Measurements from ENCODE around the gene EPHA7. TPM values are rescaled to one million over a fixed set of nuclear protein-coding genes. Genes with fewer than 3 reads are reported as not detected.

Gene EPHA7
- polyA plus RNA-seq, 2 donors = 0.49 to 0.84 TPM

DNA sequence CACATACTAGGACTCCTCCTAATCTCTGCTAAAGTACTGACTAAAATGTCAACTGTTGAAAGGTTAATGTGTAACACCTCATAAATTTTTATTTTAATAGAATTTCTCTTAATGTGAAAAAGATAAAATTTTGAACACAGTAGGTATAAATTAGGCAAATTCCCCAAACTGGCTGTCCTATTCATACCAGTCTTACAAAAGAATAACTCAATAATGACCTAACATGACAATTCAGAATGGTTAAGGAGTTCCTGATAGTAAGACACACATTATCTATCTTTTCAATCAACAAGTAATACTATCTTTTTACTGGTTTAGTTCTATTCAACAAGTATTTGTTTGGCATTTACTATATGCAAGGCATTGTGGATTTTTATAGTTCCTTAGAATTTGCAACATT is 141.1 kb downstream of the EPHA7 start:
- H3K4me1 ChIP-seq (ENCODE audit: control insufficient read depth in 2 of 2, insufficient read depth in 2 of 2, low read length in 1 of 2) = no peaks in the 10 kb centered on the region
- peaks cover 3 to 5% of the 10 kb centered on the region in 2 donors for H3K9me3 ChIP-seq (ENCODE audit: control insufficient read depth in 2 of 2, insufficient read depth in 1 of 2, low read depth in 1 of 2, low read length in 1 of 2)
- no peaks in the 10 kb centered on the region for H3K27me3 ChIP-seq (ENCODE audit: control insufficient read depth in 1 of 2, insufficient read depth in 2 of 2, low read length in 2 of 2)
- H3K36me3 ChIP-seq (ENCODE audit: control insufficient read depth in 2 of 2, insufficient read depth in 2 of 2, low read length in 1 of 2) = no peaks in the 10 kb centered on the region
- H3K27ac ChIP-seq (ENCODE audit: low read depth in 2 of 2, low read length in 1 of 2) = no peak overlapping the region
- H3K4me3 ChIP-seq (ENCODE audit: low read depth in 1 of 2, low read length in 2 of 2) = no peak overlapping the region

DNA sequence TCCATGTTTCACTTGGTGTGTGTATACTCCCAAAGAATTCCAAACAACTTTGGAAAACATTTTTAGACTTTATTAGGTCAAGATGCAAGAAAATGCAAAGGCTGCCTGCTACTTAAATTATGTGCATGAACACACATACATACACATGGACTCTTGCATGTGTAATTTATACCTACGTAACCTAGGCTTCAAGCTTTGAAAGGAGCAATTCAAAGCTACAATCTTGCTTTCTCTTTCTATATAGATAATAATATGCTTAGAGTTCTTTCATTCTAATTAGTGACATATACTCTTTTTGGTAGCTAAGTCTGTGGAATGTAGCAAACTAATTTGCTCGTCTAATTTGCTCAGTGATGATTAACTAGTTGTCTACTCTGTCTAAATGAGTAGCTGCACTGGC is 146.5 kb downstream of the EPHA7 start:
- WGBS, 2 donors = 64 to 71% methylated on average over 2 of the region's 2 CpGs
- H3K36me3 ChIP-seq (ENCODE audit: control insufficient read depth in 2 of 2, insufficient read depth in 2 of 2, low read length in 1 of 2) = no peaks in the 10 kb centered on the region
- no peak overlapping the region for H3K27ac ChIP-seq (ENCODE audit: low read depth in 2 of 2, low read length in 1 of 2)
- no peak overlapping the region for H3K4me3 ChIP-seq (ENCODE audit: low read depth in 1 of 2, low read length in 2 of 2)
- no peaks in the 10 kb centered on the region for H3K4me1 ChIP-seq (ENCODE audit: control insufficient read depth in 2 of 2, insufficient read depth in 2 of 2, low read length in 1 of 2)
- H3K9me3 ChIP-seq (ENCODE audit: control insufficient read depth in 2 of 2, insufficient read depth in 1 of 2, low read depth in 1 of 2, low read length in 1 of 2) = no peaks in the 10 kb centered on the region
- H3K27me3 ChIP-seq (ENCODE audit: control insufficient read depth in 1 of 2, insufficient read depth in 2 of 2, low read length in 2 of 2) = no peaks in the 10 kb centered on the region

DNA sequence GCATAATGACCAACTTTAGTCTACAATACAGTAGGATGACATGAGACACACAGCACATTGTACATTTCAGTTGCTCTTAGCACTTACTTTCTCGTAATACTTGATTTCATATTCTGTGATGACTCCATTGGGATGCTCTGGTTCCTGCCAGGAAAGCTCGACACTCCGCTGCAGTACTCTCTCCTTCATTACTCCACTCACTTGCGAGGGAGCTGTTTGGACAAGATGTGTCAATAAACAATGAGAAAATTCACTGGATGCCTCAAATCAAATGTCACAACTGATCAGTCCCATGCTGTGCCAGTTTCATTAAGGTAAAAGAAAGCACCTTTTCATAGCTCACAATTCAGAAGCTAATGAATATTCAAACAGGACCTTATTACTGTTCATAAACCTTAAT is 147.1 kb downstream of the EPHA7 start:
- H3K4me3 ChIP-seq (ENCODE audit: low read depth in 1 of 2, low read length in 2 of 2) = no peak overlapping the region
- 81 to 84% methylated on average over 4 of the region's 4 CpGs for WGBS, 2 donors
- H3K27me3 ChIP-seq (ENCODE audit: control insufficient read depth in 1 of 2, insufficient read depth in 2 of 2, low read length in 2 of 2) = no peaks in the 10 kb centered on the region
- no peak overlapping the region for H3K27ac ChIP-seq (ENCODE audit: low read depth in 2 of 2, low read length in 1 of 2)
- H3K9me3 ChIP-seq (ENCODE audit: control insufficient read depth in 2 of 2, insufficient read depth in 1 of 2, low read depth in 1 of 2, low read length in 1 of 2) = no peaks in the 10 kb centered on the region
- no peaks in the 10 kb centered on the region for H3K4me1 ChIP-seq (ENCODE audit: control insufficient read depth in 2 of 2, insufficient read depth in 2 of 2, low read length in 1 of 2)
- no peaks in the 10 kb centered on the region for H3K36me3 ChIP-seq (ENCODE audit: control insufficient read depth in 2 of 2, insufficient read depth in 2 of 2, low read length in 1 of 2)

DNA sequence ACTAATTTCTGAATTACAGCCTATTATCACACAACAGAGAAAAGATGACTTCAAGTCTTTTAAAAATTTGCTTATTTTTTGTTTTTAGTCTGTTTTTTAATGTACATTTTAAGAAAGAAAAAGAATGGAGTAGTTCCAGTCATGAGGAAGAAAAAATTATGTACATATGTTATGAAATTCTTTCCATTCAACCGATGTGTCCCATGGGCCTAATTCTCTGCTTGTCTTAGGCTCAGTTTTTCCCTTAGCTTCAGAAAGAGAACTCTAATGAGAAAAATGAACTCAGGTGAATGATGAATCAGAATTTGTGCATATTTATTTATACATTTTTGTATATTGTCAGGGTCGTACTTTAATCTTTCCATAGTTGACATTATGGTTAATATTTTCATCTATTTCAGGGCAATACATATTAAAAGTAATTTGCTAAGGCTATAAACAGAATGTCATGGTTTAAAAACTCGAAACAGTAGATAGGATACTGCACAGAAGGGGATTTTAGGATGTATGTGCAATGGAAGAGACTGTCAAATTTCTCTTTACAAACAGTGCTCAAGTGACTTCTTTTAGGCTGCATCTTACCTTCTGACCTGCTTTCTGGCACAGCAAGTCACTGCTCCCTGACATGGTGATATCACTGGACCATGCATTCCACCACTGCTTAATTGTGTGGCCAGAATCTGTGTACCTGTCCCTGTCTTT is 153.1 kb downstream of the EPHA7 start:
- H3K4me3 ChIP-seq (ENCODE audit: low read depth in 1 of 2, low read length in 2 of 2) = no peak overlapping the region
- H3K36me3 ChIP-seq (ENCODE audit: control insufficient read depth in 2 of 2, insufficient read depth in 2 of 2, low read length in 1 of 2) = no peaks in the 10 kb centered on the region
- WGBS, 2 donors = 55 to 65% methylated on average over 3 of the region's 3 CpGs
- H3K4me1 ChIP-seq (ENCODE audit: control insufficient read depth in 2 of 2, insufficient read depth in 2 of 2, low read length in 1 of 2) = no peaks in the 10 kb centered on the region
- H3K27me3 ChIP-seq (ENCODE audit: control insufficient read depth in 1 of 2, insufficient read depth in 2 of 2, low read length in 2 of 2) = no peaks in the 10 kb centered on the region
- H3K27ac ChIP-seq (ENCODE audit: low read depth in 2 of 2, low read length in 1 of 2) = no peak overlapping the region
- no peaks in the 10 kb centered on the region for H3K9me3 ChIP-seq (ENCODE audit: control insufficient read depth in 2 of 2, insufficient read depth in 1 of 2, low read depth in 1 of 2, low read length in 1 of 2)

DNA sequence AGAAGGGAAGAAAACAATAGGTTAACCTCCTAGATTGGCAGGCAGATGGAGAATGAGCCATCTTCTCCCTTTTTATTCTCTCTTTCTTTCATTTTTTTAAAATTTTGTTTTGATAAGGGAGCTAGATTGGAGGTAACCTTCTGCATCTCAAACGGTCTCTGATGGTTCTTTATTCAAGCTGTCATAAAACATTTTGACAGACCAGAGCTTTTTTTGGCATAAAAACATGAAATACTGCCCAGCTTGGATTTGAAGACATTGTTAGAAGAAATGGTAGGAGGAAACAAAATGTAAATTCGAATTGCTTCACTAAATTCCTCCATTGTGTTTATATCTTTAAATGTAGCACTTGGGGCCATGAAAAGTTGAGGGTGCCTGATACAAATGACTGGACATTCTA is 158.5 kb downstream of the EPHA7 start:
- Histone ChIP-seq H3K36me3 (ENCODE audit: control insufficient read depth in 2 of 2, insufficient read depth in 2 of 2, low read length in 1 of 2) (no peaks in the 10 kb centered on the region), H3K4me3 (ENCODE audit: low read depth in 1 of 2, low read length in 2 of 2) (no peak overlapping the region), H3K9me3 (ENCODE audit: control insufficient read depth in 2 of 2, insufficient read depth in 1 of 2, low read depth in 1 of 2, low read length in 1 of 2) (no peaks in the 10 kb centered on the region), H3K27ac (ENCODE audit: low read depth in 2 of 2, low read length in 1 of 2) (no peak overlapping the region), H3K4me1 (ENCODE audit: control insufficient read depth in 2 of 2, insufficient read depth in 2 of 2, low read length in 1 of 2) (no peaks in the 10 kb centered on the region), H3K27me3 (ENCODE audit: control insufficient read depth in 1 of 2, insufficient read depth in 2 of 2, low read length in 2 of 2) (no peaks in the 10 kb centered on the region)
- 25 to 33% methylated on average over 2 of the region's 2 CpGs for WGBS, 2 donors

DNA sequence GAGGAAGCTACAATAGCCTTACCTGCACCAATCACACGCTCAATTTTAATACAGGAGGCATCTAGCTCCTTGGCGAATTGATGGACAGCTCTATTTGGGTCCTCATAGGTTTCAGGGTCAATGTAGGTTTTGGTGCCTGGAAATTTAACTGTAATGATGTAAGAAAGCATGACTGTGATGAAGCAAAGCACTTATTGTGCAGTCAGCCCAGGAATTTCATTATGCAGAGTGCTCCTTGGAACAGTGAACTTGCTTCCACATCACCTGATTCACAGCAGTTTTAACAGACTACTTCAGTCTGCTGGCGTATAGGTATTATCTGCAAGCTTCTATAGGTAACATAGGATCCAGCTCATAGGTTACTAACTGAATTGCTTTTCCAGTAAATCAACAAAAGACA is 160.0 kb downstream of the EPHA7 start:
- Histone ChIP-seq H3K4me1 (ENCODE audit: control insufficient read depth in 2 of 2, insufficient read depth in 2 of 2, low read length in 1 of 2) (no peaks in the 10 kb centered on the region), H3K9me3 (ENCODE audit: control insufficient read depth in 2 of 2, insufficient read depth in 1 of 2, low read depth in 1 of 2, low read length in 1 of 2) (no peaks in the 10 kb centered on the region), H3K27ac (ENCODE audit: low read depth in 2 of 2, low read length in 1 of 2) (no peak overlapping the region), H3K36me3 (ENCODE audit: control insufficient read depth in 2 of 2, insufficient read depth in 2 of 2, low read length in 1 of 2) (no peaks in the 10 kb centered on the region), H3K4me3 (ENCODE audit: low read depth in 1 of 2, low read length in 2 of 2) (no peak overlapping the region), H3K27me3 (ENCODE audit: control insufficient read depth in 1 of 2, insufficient read depth in 2 of 2, low read length in 2 of 2) (no peaks in the 10 kb centered on the region)
- 91 to 93% methylated on average over 3 of the region's 3 CpGs for WGBS, 2 donors

DNA sequence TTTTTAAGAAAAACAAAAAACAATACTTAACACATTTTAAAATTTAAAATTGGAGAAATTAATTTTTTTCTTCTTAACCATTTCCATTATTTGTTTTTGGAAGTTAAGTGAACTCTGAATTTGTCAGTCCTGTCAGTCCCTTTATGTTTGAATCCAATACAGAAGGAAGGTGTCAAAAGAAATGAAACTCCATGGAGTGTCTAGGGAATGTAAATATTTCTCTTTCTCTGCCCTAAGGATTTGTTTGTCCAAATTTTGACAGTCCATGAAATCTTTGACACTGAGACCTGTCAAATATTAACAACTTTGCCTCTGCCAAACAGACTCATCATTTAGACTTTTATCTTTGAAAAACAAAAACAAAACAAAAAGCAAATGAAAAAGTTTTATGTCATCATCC is 166.4 kb downstream of the EPHA7 start:
- Histone ChIP-seq H3K27ac (ENCODE audit: low read depth in 2 of 2, low read length in 1 of 2) (no peak overlapping the region), H3K27me3 (ENCODE audit: control insufficient read depth in 1 of 2, insufficient read depth in 2 of 2, low read length in 2 of 2) (no peaks in the 10 kb centered on the region), H3K4me3 (ENCODE audit: low read depth in 1 of 2, low read length in 2 of 2) (no peak overlapping the region), H3K36me3 (ENCODE audit: control insufficient read depth in 2 of 2, insufficient read depth in 2 of 2, low read length in 1 of 2) (no peaks in the 10 kb centered on the region), H3K4me1 (ENCODE audit: control insufficient read depth in 2 of 2, insufficient read depth in 2 of 2, low read length in 1 of 2) (no peaks in the 10 kb centered on the region), H3K9me3 (ENCODE audit: control insufficient read depth in 2 of 2, insufficient read depth in 1 of 2, low read depth in 1 of 2, low read length in 1 of 2) (no peaks in the 10 kb centered on the region)

DNA sequence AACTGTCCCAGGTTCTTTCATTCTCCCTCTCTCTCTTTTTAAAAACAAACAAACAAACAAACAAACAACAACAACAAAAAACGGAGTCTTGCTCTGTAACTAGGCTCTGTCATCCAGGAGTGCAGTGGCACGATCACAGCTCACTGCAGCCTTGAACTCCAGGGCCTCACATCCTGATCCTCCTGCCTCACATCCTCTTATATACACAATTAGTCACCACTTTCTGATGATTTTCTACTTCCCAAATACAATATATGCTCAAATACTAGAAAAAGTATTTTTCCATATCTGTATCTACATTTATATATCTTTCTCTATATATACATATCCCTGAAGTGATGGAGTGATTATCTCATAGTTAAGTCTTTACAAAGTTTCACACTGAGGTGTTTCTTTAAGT is 170.7 kb downstream of the EPHA7 start:
- 45 to 53% methylated on average over 2 of the region's 2 CpGs for WGBS, 2 donors
- H3K4me3 ChIP-seq (ENCODE audit: low read depth in 1 of 2, low read length in 2 of 2) = no peak overlapping the region
- H3K9me3 ChIP-seq (ENCODE audit: control insufficient read depth in 2 of 2, insufficient read depth in 1 of 2, low read depth in 1 of 2, low read length in 1 of 2) = no peaks in the 10 kb centered on the region
- no peak overlapping the region for H3K27ac ChIP-seq (ENCODE audit: low read depth in 2 of 2, low read length in 1 of 2)
- no peaks in the 10 kb centered on the region for H3K36me3 ChIP-seq (ENCODE audit: control insufficient read depth in 2 of 2, insufficient read depth in 2 of 2, low read length in 1 of 2)
- no peaks in the 10 kb centered on the region for H3K27me3 ChIP-seq (ENCODE audit: control insufficient read depth in 1 of 2, insufficient read depth in 2 of 2, low read length in 2 of 2)
- H3K4me1 ChIP-seq (ENCODE audit: control insufficient read depth in 2 of 2, insufficient read depth in 2 of 2, low read length in 1 of 2) = no peaks in the 10 kb centered on the region

DNA sequence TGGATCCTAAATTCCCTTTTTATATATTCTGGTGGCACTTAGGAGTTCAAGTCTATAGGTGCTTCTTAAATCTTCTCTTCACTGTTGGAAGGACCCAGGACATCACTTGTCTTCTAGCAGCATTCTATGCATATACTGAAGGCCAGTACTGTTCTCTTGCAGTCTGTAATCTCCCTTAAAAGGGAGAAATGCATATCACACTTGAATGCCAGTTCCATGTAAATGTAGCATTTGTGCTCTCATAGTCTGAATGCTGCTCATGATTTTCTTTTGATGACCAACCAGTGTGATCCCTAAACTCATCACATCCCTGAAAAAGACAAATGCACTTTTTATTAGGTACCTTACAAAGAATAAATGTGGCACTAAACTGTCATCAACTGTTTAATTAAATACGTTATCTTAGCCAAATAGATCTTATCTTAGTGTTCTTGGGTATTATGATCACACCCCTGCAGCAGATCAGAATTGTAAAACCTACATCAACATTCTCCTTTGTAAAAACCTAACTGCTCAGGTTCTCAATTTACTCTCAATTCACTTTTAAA is 176.1 kb downstream of the EPHA7 start:
- no peak overlapping the region for H3K4me3 ChIP-seq (ENCODE audit: low read depth in 1 of 2, low read length in 2 of 2)
- 36 to 54% methylated on average over 1 of the region's 1 CpG for WGBS, 2 donors
- no peak overlapping the region for H3K27ac ChIP-seq (ENCODE audit: low read depth in 2 of 2, low read length in 1 of 2)
- no peaks in the 10 kb centered on the region for H3K4me1 ChIP-seq (ENCODE audit: control insufficient read depth in 2 of 2, insufficient read depth in 2 of 2, low read length in 1 of 2)
- no peaks in the 10 kb centered on the region for H3K9me3 ChIP-seq (ENCODE audit: control insufficient read depth in 2 of 2, insufficient read depth in 1 of 2, low read depth in 1 of 2, low read length in 1 of 2)
- no peaks in the 10 kb centered on the region for H3K36me3 ChIP-seq (ENCODE audit: control insufficient read depth in 2 of 2, insufficient read depth in 2 of 2, low read length in 1 of 2)
- no peaks in the 10 kb centered on the region for H3K27me3 ChIP-seq (ENCODE audit: control insufficient read depth in 1 of 2, insufficient read depth in 2 of 2, low read length in 2 of 2)

DNA sequence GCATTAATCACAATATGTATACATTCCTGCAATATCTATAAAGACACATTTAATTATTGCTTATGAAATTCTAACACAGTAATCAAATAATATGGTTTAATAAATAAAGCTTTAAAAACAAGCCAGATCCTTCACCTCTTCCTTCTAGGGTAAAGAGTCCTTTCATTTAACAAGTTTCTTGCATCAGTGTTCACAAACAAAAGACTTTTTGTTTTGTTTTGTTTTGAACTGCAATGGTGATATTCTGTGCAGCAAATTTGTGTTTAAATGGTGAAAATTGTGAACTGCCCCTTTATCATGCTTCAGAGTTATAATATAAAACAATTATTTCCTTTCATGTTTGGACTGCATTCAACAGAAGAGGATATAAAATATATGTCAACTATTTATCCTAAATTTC is 177.3 kb downstream of the EPHA7 start:
- Histone ChIP-seq H3K27ac (ENCODE audit: low read depth in 2 of 2, low read length in 1 of 2) (no peak overlapping the region), H3K27me3 (ENCODE audit: control insufficient read depth in 1 of 2, insufficient read depth in 2 of 2, low read length in 2 of 2) (no peaks in the 10 kb centered on the region), H3K4me1 (ENCODE audit: control insufficient read depth in 2 of 2, insufficient read depth in 2 of 2, low read length in 1 of 2) (no peaks in the 10 kb centered on the region), H3K36me3 (ENCODE audit: control insufficient read depth in 2 of 2, insufficient read depth in 2 of 2, low read length in 1 of 2) (no peaks in the 10 kb centered on the region), H3K9me3 (ENCODE audit: control insufficient read depth in 2 of 2, insufficient read depth in 1 of 2, low read depth in 1 of 2, low read length in 1 of 2) (no peaks in the 10 kb centered on the region), H3K4me3 (ENCODE audit: low read depth in 1 of 2, low read length in 2 of 2) (no peak overlapping the region)

Data from esophagus (tissue), 2 donors.